Choroid plexus epithelial cell (primary cell): Measurements from ENCODE around the gene CCDC28B.

Experiments
- DNase-seq: peaks from one replicate; pipeline ENCODE4 v3.0.0-alpha.2; 2010; ENCODE audit warnings: low read depth
- H3K4me3 ChIP-seq: 2 replicates; pipeline ENCODE4 v1.5.1; 2011; ENCODE audit warnings: low read depth, mild to moderate bottlenecking, control low read depth, low read length, moderate library complexity
- CTCF ChIP-seq: conservative IDR thresholded peaks from 2 replicates; pipeline ENCODE4 v1.5.1; 2011; ENCODE audit warnings: low read depth, mild to moderate bottlenecking, control low read depth, inconsistent platforms, low read length, moderate library complexity

Gene CCDC28B

DNA sequence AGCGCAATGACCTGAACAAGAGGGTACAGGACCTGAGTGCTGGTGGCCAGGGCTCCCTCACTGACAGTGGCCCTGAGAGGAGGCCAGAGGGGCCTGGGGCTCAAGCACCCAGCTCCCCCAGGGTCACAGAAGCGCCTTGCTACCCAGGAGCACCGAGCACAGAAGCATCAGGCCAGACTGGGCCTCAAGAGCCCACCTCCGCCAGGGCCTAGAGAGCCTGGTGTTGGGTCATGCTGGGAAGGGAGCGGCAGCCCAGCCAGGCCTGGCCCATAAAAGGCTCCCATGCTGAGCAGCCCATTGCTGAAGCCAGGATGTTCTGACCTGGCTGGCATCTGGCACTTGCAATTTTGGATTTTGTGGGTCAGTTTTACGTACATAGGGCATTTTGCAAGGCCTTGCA, 5.4 kb upstream of the CCDC28B start:
- DNase-seq = no peak
- TF ChIP-seq CTCF = no peak
- no peak overlapping the region for H3K4me3 ChIP-seq

GRCh38 chr1:32195531-32195930, 4.9 kb upstream of the CCDC28B start:
- no peak for DNase-seq
- no peak overlapping the region for H3K4me3 ChIP-seq
- no peak for TF ChIP-seq CTCF

DNA sequence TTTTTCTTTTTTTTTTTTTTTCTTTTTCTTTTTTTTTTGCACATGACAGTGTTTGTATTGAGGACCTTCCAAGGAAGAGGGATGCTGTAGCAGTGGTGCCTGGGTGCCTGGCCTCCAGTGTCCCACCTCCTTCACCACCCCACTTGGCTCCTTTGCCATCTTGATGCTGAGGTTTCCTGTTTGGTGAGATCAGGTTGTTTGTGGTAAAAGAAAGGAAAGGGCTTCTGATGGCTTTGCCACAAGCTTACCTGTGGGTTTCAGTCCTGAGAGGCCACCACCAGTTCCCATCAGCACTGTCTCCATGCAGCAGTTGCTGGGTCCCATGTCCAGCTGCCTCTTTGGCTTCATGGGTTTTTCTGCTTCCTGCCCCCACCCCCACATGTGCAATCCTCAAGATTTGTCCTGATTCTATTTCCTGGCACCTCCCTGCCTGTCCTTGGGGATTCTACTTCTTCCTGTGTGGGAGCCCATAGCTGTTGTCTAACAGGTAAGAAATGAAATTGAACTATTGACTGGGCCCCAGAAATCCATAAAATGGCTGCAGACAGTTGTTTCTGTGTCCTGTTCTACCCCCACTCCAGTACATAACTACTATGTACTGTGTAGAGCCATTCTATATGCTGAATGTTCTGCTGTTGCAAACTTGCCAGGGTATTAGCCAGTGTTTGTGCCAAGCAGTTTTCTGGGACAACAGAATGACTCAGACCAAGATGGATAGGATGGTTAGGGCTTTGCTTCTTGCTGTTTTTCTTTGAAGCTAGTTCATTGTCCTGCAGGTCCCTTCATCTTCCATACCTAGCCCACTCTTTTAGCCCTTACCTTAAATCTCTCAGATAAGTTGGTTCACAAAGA, 4.2 kb upstream of the CCDC28B start:
- TF ChIP-seq CTCF = no peak
- no peak overlapping the region for H3K4me3 ChIP-seq
- DNase-seq = no peak

DNA sequence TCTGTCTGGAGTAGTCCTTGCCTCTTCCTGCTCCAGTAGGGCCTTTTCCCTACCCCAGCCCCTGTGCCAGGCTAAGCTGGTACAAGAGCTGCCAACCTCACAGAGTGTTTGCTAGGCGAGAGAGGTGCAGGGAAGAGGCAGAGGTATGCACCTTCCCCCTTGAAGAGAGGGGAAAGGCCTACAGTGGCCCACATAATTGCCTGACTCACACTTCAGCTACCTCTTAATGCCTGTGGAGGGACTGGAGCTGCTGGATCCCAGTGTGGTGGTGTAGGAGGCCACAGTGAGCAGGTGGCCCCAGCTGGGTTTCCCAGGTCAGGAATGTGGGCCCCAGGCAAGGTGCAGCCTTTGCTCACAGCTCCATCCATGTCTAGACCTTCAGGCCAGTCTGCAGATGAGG, 3.3 kb upstream of the CCDC28B start:
- DNase-seq = no peak
- H3K4me3 ChIP-seq = no peak overlapping the region
- no peak for TF ChIP-seq CTCF

- H3K4me3 ChIP-seq = no peak overlapping the region
- DNase-seq = no peak
- TF ChIP-seq CTCF = no peak
Observed at GRCh38 chr1:32197837-32198236, 2.6 kb upstream of the CCDC28B start.

DNA sequence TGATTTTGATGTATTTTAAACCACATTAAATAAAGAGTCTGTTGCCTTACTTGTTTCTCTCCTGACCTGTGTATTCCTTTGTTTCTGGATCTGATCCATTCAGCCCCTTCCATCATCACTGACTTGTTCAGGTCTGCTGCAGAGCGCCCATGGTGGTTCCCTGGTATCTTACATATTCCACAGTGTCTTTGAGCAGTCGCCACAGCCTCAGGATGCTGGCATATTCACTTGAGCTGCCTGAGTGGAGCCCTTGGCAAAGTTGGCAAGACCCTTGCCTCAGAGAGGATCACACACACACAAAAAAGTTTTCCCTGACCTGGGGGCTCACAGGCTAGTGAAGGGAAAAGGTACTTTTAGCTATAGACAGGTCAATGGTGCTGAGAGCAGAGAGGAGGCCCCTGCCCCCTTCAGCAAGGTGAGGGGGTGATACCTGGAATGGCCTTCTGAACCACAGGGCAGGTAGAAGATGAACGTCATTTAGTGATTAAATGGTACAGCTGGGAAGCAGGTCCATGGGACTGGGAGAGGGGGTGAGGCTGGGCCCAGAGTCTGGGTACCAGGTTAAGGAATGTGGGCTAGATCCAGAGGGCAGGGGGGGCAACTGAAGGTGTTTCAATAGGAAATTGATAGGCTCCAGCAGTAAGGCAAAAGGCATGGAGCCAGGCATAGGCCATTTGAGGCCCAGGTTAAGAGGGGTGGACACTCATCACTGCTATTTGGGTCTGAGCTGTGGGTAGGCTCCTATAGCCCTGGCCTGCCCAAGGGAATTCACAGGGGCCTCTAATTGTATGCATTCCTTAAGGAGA, 2.0 kb upstream of the CCDC28B start:
- H3K4me3 ChIP-seq = no peak overlapping the region
- no peak for TF ChIP-seq CTCF
- DNase-seq = no peak
